AG04449 (cell line): ENCODE measurements around the gene CD3D.

Experiments used
- CTCF ChIA-PET: fragments of 350-600 bp; formaldehyde crosslinking; extraction: SDS; loops from one replicate; lab custom pipeline; 2021; ENCODE audit warnings: antibody characterized with exemption; lab: Yijun Ruan, JAX
- POLR2A ChIA-PET: fragments of 400-600, 350-600 bp; formaldehyde crosslinking; extraction: SDS; loops from one replicate; lab custom pipeline; 2020; ENCODE audit warnings: antibody characterized with exemption, inconsistent platforms; lab: Yijun Ruan, JAX
- DNase-seq: peaks from one replicate; pipeline ENCODE4 v3.0.0-alpha.2; 2010; ENCODE audit warnings: low read depth, low spot score
- H3K4me3 ChIP-seq: 2 replicates; pipeline ENCODE4 v1.5.1; 2011; ENCODE audit warnings: low read depth, mild to moderate bottlenecking, control low read depth, low read length
- TF ChIP-seq, protein P1 (sequence below): IDR thresholded peaks from one replicate; pipeline ENCODE4 v1.5.1; 2011; ENCODE audit warnings: mild to moderate bottlenecking, moderate library complexity, low read length, control low read depth, inconsistent platforms; ENCODE audit not compliant: insufficient read depth; ENCODE audit errors: missing control alignments

Gene CD3D

DNA sequence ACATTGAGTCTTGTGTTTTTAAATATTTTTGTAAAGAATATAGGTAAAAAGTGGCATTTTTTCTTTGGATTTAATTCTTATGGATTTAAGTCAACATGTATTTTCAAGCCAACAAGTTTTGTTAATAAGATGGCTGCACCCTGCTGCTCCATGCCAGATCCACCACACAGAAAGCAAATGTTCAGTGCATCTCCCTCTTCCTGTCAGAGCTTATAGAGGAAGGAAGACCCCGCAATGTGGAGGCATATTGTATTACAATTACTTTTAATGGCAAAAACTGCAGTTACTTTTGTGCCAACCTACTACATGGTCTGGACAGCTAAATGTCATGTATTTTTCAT, 38.3 kb downstream of the CD3D start:
- H3K4me3 ChIP-seq, result no peak overlapping the region
- POLR2A ChIA-PET, result no interaction called here

DNA sequence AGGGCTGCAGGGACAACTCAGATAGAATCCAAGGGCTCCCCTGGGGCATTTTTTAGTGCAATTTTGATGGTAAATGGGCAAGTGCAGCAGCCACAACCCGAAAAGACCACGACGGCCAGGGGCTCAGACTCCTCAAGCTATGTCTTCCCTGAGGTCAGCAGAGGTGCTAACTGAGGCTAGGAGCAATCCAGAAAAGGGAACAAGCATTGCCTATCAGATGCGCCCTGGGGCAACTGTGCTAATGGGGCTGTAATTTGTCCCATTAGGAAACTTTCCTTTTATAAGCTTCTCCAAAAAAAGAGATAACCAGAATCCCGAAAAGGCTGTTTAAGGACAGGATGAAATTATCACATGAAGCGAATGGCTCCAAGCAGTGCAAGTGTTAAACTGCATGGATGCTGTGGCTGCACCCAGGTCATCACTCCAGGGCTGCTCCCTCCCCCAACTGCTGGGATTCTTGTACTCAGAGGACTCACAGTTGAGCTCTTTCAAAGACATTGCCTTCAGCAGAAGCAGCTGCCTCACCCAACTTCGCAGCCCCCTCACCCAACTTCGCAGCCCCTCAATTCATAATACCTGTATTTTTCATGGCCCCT, 40.8 kb downstream of the CD3D start:
- DNase-seq, result no peak
- CTCF ChIA-PET, result no interaction called here
- TF ChIP-seq, protein P1, sequence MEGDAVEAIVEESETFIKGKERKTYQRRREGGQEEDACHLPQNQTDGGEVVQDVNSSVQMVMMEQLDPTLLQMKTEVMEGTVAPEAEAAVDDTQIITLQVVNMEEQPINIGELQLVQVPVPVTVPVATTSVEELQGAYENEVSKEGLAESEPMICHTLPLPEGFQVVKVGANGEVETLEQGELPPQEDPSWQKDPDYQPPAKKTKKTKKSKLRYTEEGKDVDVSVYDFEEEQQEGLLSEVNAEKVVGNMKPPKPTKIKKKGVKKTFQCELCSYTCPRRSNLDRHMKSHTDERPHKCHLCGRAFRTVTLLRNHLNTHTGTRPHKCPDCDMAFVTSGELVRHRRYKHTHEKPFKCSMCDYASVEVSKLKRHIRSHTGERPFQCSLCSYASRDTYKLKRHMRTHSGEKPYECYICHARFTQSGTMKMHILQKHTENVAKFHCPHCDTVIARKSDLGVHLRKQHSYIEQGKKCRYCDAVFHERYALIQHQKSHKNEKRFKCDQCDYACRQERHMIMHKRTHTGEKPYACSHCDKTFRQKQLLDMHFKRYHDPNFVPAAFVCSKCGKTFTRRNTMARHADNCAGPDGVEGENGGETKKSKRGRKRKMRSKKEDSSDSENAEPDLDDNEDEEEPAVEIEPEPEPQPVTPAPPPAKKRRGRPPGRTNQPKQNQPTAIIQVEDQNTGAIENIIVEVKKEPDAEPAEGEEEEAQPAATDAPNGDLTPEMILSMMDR, result no peak
- no peak overlapping the region for H3K4me3 ChIP-seq
- POLR2A ChIA-PET, result no interaction called here

More for the DNA sequence above, 38.3 kb downstream of the CD3D start:
- DNase-seq, result no peak
- CTCF ChIA-PET, result interaction anchor here (0.7 to 2.2 kb wide), 2 partner anchors 9 to 106 kb away, joined by 3 to 7 read pairs; no protein-coding TSS in a partner anchor
- TF ChIP-seq, protein P1, result no peak

DNA sequence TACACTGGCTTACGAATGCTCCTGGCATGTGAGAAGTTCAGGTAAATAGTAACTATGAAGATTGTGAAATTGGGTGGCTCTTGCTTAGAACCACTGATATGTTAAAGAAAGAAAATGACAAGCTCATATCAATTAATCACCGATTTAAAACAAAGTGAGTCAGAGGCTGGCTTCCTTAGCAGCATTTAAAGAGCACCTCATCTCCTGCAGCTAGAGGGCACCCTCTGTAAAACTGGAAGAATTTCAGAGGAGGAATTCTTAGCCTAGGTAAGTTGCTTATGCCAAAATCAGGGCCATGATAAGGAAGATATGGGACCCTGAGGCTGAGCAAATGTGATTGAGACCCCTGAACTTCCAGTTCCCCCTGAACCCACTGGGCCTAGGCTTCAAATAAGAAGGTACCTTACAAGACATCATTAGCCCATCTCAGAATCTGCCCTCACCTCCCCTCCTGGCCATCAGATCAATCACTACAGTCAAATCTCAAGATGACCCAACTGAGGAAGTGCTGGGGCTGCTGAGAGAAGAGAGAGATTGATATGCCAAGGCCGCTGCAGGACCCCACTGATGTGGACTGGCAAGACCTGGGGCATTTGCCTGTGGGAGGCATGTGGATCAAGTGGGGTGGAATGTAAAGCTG, 46.6 kb downstream of the CD3D start:
- no peak for DNase-seq
- CTCF ChIA-PET, result interaction anchor here (0.6 to 2.1 kb wide), 17 partner anchors 8 to 1060 kb away, joined by 3 to 11 read pairs (median 4); partner anchors contain the start of gene MPZL2

DNA sequence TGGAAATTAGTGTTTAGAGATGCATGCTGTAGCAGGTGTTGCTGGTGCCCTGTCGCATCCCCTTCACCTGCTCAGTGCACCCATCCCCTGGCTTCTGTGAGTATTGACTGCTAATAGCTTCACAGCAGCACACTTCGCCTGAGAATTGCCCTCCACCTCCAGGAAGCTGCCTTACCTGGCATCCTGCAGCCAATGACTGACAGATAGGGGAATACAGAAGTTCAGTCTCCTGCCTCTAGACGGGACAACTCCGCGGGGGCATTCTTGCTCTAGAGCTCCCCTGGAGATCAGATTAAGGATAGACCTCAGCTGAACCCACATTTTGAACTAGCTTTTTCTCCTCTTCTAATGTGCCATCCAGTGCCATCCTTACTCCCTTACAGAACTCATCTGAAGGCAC, 47.3 kb downstream of the CD3D start:
- ChIA-PET CTCF (interaction anchor here (0.7 to 2.1 kb wide), 16 partner anchors 9 to 193 kb away, joined by 3 to 11 read pairs (median 4); partner anchors contain the start of gene MPZL2), POLR2A (no interaction called here)
- no peak for DNase-seq
- TF ChIP-seq, protein P1, result no peak
- H3K4me3 ChIP-seq, result no peak overlapping the region

More for the DNA sequence above, 46.6 kb downstream of the CD3D start:
- TF ChIP-seq, protein P1, result peak; percentile 34
- H3K4me3 ChIP-seq, result no peak overlapping the region
- POLR2A ChIA-PET, result no interaction called here

DNA sequence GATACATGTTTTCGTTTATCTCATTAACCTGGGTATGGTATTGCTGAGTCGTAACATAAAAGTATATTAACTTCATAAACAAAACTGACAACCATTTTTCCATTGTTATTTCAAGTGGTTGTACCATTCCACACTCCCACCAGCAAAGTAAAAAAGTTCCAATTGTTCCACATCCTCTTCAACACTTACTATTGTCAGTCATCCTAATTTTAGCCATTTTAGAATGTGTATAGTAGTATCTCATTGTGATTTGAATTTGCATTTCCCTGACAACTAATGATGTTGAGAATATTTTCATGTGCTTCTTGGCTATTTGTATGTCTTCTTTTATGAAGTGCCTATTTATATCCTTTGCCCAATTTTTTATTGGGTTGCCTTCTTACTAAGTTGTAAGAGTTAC, 48.5 kb downstream of the CD3D start:
- ChIA-PET CTCF (no interaction called here), POLR2A (no interaction called here)
- H3K4me3 ChIP-seq, result no peak overlapping the region
- TF ChIP-seq, protein P1, result no peak
- no peak for DNase-seq

DNA sequence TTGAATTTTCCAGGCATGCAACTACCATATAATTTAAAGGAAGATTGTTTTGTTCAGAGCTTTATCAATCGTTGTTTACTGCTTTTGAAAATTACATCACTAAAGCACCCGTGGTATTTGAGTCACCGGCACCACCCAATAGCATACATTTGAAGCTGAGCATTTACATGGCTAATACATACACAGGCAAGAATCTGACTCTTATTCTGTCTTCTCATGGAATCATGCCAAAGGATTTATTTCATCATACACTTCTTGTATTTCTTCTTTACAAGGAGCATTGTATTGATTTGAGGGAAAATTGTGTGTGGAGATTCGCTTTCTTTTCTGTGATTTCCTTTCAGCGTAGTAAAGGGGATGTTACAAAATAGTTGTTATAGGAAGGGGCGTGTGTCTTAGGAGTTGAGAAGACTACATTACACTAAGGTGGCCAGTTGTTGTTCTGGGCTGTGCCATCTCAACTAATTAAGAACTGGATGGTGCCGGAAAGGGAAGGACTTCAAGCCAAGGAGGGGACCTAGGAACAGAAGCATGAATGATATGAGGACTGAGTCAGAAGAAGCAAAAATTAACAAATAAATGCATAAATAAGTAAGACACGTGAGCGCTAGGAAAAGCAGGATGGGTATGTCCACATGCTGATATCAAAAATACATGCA, 50.9 kb downstream of the CD3D start:
- TF ChIP-seq, protein P1, result no peak
- H3K4me3 ChIP-seq, result no peak overlapping the region
- ChIA-PET CTCF (interaction anchor here (2.0 kb wide), 1 partner anchor 93 kb away, joined by 11 read pairs; no protein-coding TSS in a partner anchor), POLR2A (no interaction called here)
- DNase-seq, result no peak
